Measurements from ENCODE around the gene KLHL24.
"Not testable (repeated sequence)": the region's sequence is repeated elsewhere in the genome, so short reads cannot be mapped to it uniquely, and the experiment has no call there.

KLHL24 gene

DNA sequence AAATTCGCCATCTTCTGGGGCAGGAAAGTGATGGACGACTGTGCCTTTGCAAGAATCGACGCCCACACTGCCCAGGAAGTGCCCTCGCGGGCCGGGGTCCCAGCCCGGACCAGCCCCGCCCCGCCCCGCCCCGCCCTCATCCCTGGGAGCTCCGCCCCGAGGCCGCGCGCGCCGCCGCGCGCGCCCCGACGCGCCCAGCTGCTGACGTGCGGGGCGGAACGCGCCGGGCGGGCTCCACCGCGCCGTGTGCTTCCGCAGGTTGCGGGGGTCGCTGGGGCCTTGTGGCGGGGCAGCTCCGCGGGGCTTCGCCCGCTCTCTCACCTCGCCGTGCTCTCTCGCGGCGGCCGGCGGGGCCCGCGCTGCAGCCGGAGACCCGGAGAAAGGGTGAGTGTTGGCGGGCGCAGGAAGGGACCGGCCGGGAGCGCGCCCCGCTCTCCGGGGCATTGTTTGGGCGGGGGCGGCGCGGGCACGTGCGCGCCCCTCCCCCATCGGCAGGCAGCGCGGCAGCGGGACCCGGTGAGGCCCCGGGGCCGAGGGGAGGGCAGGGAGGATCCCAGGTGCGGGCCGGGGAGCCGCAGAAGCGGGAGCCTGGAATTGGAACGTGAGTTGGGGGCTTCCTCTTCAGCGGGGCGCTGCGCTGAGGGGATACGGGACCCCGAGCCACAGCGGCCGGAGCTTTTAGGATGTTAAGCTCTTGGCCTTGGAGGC, 62.3 kb downstream of the KLHL24 start, which contains the start of gene YEATS2:
Gene YEATS2 (plus strand): TSS at position 188 of the 708 bp plus-strand sequence. CDS start 17,366 bp downstream, outside the sequence.
- peak; percentile 88 for DNase-seq

DNA sequence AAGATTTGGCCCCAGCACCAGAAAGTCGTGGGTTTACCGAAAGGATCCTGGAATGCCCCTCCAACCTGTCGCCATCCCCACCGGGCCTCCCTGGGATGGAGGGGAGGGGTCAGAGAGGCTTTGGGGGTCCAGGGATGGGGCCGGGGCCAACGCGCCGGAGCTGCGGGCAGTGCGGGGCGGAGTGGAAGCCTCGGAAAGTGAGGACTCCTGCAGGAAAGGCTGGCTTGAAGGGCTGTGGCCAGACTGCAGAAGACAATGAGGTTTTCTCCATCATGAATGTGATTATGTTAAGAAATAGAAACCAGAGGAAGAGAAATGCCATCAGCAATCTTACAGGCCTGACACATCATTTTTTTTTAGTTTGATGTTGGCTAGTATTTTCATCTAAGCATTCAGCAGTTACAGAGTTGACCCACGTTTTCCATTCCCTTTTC, 62.9 kb downstream of the KLHL24 start:
- no peak for DNase-seq

DNA sequence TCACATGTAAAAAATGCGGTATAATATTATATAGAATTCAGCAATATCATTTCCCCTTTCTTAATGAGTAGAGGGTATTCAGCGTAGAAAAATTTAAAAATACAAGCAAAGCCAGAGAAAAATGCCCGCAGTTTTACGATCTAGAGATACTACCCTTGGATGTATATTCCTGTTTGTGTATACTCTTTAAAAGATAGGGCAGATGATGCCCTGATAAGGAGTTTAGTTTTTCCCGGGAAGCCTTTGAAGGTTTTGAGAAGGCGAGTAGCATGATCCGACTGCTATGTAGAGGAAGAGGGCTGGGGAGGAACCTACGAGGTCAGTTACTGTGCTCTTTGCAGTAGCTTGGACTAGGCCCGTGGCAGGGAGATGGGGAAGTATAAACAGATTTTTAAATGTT, 63.3 kb downstream of the KLHL24 start:
- no peak for DNase-seq

DNA sequence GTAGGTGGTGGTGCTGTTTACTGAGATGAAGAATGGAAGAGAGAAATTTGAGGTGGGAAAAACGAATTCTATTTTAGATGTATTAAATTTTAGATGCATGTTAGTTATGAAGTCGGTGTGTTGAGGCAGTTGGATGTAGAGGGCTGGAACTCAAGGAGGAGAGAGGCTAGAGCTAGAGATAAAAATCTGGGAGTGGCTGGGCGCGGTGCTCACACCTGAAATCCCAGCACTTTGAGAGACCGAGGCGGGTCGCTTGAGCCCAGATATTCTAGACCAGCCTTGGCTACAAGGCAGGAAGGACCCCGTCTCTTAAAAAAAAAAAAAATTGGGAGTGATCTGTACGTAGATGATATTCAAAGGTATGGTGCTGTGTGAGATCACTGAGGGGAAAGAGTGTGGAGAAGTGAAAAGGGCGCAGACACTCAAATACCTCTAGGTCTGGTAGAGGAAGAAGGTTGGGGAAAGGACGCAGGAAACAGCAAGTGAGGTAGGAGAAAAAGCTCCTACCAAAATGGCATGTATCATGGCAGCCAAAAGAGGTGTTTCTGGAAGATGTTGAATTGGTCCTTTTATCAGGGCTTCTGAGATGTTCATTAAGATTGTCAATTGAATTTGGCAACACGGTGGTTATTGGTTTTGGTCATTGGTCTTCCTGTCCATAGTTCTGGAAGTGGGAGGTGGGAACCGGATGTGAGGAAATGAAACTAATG, 64.0 kb downstream of the KLHL24 start:
- no peak for DNase-seq

DNA sequence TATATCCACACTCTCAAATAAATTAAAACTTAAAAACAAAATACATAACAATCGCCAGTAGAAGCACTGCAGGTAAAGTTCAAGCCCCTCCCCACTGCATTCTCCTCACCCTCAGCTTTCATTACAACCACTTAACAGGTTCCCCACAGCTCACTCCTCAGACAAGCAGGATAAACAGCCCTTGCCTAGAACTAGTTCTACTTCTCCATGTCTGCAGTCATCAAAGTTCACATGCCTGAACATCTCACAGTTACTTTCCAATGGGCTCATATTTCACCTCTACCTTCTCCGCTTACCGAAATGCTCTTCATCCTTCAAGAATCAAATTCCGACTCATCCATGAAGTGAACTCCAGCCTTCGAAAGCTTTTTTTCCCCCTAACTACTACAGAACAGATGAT, 66.3 kb downstream of the KLHL24 start:
- no peak for DNase-seq

DNA sequence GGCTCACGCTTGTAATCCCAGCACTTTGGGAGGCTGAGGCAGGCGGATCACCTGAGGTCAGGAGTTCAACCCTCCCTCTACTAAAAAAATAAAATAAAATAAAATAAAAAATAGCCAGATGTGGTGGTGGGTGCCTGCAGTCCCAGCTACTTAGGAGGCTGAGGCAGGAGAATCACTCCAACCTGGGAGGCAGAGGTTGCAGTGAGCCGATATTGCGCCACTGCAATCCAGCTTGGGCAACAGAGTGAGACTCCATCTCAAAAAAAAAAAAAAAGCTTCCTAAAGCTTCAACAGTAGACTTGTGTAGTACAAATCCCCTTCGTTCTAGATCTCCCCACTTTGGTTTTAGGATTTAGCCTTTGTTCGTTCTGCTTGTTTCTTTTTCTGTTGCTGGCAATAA, 68.5 kb downstream of the KLHL24 start:
- not testable (repeated sequence) for DNase-seq

DNA sequence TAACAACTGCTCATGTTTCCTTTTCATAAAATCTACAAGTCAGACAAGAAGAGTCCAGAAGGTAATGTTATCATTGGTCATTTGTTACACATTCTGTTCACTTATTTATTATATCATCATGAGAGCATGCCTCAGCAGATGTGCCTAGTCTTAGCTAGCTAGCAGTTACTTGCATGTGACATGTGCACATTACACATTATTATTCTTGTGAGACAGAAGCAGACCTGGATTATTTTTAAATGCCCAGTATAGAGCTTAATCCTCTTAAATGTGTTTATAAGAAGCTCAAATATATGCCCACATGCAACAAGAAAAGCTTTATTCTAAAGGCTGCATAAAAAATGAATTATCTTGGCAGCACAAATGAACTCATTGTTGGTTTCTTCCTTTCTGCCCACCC, 74.8 kb downstream of the KLHL24 start:
- no peak for DNase-seq

DNA sequence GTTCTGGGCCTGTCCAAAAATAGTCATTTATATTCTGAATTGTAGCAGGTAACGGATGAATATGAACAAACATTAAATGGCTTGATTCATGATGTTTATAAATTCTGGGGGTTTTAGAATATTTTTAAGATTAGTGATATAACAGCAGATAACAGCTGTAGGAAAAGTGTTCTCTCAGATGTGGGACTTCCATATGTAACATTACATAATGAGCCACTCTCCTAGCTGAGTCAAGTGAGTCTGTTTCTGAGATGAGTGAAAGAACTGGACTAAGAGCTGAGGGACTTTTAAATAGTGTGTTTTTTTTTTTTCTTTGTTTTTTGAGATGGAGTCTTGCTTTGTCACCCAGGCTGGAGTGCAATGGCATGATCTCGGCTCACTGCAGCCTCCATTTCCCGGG, 76.1 kb downstream of the KLHL24 start:
- no peak for DNase-seq

DNA sequence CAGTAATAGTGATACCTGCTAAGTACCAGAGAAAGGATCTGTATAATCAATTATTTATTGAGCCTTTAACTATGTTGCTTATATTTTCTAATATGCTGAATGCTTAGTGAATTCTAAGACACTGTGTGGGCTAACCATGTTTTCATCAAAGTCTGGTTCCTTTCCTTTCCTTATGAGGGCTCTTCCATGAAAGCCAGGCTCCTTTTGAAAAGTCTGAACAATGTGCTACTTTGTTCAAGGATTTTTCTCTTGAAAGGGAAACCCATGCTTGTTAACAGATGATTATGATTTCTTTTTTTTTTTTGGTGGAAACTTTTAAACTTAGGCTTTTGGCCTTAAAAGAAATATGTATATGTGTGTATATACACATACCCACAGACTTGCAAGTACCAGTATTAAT, 79.2 kb downstream of the KLHL24 start:
- DNase-seq: no peak

DNA sequence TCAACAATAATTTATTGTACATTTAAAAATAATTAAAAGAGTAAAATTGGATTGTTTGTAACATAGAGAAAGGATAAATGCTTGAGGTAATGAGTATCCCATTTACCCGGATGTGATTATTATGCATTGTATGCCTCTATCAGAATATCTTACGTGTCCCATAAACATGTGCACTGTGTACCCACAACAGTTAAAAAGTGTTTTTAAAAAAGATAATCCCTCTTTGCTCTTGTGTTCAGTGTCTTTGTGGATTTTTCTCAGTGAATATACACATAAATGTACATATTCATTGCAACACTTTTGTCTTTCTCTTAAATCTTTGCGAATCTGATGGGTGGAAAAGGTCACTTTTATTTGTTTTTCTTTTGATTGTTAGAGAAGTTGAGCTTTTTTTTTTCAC, 82.6 kb downstream of the KLHL24 start:
- no peak for DNase-seq

DNA sequence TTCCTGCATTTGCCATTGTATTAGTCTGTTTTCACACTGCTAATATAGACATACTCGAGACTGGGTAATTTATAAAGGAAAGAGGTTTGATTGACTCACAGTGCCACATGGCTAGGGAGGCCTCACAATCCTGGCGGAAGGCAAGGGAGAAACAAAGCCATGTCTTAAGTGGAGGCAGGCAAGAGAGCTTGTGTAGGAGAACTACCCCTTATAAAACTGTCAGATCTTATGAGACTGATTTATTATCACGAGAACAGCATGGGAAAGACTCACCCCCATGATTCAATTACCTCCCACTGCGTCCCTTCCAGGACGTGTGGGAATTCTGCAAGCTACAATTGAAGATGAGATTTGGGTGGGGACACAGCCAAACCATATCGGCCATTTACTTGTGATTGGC, 90.0 kb downstream of the KLHL24 start:
- DNase-seq: no peak

DNA sequence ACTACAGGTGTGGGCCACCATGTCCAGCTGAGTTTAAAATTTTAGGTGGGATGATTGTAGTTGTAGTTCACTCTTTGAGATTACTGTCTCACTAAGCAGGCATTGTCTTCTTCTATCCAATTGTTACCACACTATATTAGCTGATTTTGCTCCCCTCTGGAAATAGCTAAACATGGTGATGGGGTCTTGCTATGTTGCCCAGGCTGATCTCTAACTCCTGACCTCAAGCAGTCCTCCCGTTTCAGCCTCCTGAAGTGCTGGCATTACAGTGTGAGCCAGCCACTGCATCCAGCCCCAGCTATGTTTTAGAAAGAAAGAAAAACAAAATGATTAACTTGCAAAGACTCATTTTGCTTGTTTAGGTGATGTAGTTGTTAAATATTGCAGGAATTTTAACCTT, 92.8 kb downstream of the KLHL24 start:
- DNase-seq: no peak

DNA sequence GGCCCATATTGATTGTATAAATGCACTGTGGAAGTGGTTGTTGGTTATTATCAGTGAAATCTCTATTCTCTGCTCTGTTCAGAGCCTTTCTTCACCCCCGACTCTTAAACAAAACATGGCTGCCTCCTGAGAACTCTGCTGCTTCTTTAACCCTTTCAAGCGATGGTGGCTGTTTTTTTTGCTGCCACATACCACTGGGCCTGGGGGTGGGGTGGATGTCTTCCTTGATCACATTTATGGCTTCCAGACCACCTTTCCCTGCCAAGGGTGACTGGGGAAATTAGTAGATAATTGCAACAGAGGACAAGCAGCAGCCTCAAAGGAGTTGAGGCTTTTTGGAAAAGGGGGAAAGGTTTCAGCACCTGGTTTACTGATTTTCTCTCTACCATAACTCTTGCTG, 94.9 kb downstream of the KLHL24 start:
- DNase-seq: no peak

DNA sequence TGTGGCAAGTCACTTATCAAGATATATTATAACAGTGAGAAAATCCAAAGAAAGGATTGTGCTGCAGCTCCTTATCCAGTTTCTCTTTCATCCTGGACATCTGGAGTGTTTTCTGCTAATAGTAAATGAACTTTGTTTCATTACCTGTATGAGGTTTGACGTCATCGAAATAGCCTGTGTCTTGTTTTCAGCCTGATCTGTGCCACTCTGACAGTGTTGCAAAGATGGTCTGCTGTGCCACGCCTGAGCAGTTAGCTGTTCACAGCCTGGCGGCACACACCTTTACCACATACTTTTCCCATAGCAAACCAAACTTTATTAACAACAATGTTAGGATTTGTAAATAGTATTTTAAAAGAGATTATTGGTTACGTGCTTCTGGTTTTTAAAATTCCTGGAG, 96.2 kb downstream of the KLHL24 start:
- DNase-seq: no peak

DNA sequence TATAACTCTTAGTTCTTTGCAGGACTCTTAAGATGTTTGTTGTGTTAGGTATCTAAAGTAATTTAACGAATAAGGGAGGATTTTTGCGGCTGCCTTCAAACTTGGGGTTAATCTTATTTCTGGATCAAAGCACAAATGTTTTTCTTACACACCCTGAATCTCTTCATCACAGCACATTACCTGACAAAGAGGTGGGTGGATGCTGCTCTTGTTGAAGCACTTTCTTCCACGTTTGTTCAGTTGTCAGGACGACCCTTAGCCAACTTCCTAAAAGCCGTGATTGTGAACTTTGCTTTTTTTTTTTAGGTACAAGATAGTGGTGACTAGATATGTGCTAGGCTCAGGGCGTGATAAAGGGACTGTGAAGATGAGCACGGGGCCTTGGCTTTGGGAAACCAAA, 98.1 kb downstream of the KLHL24 start:
- DNase-seq: no peak

Data from activated CD8-positive, alpha-beta memory T cell treated with anti-CD3 and anti-CD28 coated beads, Interleukin-2, amount 50 U/mL, for 48 hours (primary cell).